RWPE1 (cell line): ENCODE data around the gene PCDHA1.
"Not testable (repeated sequence)": the region's sequence is repeated elsewhere in the genome, so short reads cannot be mapped to it uniquely, and the experiment has no call there.

Source experiments
- CTCF ChIA-PET: fragments of 350-600 bp; sonication (Branson Sonifier 250); formaldehyde crosslinking; extraction: SDS; loops from one replicate; lab custom pipeline; 2021; lab: Yijun Ruan, JAX
- POLR2A ChIA-PET: fragments of 400-600 bp; formaldehyde crosslinking; extraction: SDS; loops from one replicate; lab custom pipeline; 2020; ENCODE audit warnings: antibody characterized with exemption; ENCODE audit not compliant: low non-redundant PET; lab: Yijun Ruan, JAX
- DNase-seq: peaks from one replicate; pipeline ENCODE4 v3.0.0; 2012; ENCODE audit warnings: low spot score
- H3K27ac ChIP-seq: fragments of 450-650 bp; 2 replicates; pipeline ENCODE4 v1.5.1; 2017
- TF ChIP-seq, protein P1 (sequence below): fragments of 450-650 bp; conservative IDR thresholded peaks from 2 replicates; pipeline ENCODE4 v1.5.1; 2017; ENCODE audit warnings: low read depth, mild to moderate bottlenecking

The PCDHA1 gene

DNA sequence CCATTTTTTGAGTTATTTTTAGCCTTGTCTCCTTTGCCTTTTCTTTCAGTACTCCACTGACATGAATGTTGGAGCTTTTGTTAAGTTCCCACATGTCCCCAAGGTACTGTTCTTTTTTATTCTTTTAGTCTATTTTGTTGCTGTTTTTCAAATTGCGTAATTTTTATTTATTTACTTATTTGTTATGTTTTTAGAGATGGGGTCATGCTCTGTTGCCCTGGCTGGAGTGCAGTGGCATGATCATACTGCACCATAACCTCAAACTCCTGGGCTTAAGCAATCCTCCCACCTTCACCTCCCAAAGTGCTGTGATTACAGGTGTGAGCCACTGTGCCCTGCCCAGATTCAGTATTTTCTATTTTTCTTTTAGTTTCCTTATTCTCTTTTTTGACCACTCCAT, 5.4 kb upstream of the PCDHA1 start:
- DNase-seq: no peak
- ChIA-PET CTCF (interaction anchor here (0.6 kb wide), 2 partner anchors 15 to 413 kb away, joined by 3 read pairs; no protein-coding TSS in a partner anchor), POLR2A (no interaction called here)
- TF ChIP-seq, protein P1, sequence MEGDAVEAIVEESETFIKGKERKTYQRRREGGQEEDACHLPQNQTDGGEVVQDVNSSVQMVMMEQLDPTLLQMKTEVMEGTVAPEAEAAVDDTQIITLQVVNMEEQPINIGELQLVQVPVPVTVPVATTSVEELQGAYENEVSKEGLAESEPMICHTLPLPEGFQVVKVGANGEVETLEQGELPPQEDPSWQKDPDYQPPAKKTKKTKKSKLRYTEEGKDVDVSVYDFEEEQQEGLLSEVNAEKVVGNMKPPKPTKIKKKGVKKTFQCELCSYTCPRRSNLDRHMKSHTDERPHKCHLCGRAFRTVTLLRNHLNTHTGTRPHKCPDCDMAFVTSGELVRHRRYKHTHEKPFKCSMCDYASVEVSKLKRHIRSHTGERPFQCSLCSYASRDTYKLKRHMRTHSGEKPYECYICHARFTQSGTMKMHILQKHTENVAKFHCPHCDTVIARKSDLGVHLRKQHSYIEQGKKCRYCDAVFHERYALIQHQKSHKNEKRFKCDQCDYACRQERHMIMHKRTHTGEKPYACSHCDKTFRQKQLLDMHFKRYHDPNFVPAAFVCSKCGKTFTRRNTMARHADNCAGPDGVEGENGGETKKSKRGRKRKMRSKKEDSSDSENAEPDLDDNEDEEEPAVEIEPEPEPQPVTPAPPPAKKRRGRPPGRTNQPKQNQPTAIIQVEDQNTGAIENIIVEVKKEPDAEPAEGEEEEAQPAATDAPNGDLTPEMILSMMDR: no peak
- H3K27ac ChIP-seq: no peak overlapping the region

DNA sequence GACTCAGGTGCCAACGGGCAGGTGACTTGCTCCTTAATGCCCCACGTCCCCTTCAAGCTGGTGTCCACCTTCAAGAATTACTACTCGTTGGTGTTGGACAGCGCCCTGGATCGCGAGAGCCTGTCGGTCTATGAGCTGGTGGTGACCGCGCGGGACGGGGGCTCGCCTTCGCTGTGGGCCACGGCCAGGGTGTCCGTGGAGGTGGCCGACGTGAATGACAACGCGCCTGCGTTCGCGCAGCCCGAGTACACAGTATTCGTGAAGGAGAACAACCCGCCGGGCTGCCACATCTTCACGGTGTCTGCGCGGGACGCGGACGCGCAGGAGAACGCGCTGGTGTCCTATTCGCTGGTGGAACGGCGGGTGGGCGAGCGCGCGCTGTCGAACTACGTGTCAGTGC, 1.5 kb downstream of the PCDHA1 start:
- DNase-seq, POLR2A ChIA-PET, H3K27ac ChIP-seq: not testable (repeated sequence)
- CTCF ChIA-PET: interaction anchor here (0.6 kb wide), 1 partner anchor 29 kb away, joined by 3 read pairs; no protein-coding TSS in a partner anchor

DNA sequence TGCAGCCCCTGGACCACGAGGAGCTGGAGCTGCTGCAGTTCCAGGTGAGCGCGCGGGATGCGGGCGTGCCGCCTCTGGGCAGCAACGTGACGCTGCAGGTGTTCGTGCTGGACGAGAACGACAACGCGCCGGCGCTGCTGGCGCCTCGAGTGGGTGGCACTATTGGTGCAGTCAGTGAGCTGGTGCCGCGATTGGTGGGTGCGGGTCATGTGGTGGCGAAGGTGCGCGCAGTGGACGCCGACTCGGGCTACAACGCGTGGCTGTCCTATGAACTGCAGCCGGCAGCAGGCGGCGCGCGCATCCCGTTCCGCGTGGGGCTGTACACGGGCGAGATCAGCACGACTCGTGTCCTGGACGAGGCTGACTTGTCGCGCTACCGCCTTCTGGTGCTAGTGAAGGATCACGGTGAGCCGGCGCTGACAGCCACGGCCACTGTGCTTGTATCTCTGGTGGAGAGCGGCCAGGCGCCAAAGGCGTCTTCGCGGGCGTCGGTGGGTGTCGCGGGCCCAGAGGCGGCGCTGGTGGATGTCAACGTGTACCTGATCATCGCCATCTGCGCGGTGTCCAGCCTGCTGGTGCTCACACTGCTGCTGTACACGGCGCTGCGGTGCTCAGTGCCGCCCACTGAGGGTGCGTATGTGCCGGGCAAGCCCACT, 2.0 kb downstream of the PCDHA1 start:
- CTCF ChIA-PET, H3K27ac ChIP-seq, DNase-seq, POLR2A ChIA-PET: not testable (repeated sequence)

DNA sequence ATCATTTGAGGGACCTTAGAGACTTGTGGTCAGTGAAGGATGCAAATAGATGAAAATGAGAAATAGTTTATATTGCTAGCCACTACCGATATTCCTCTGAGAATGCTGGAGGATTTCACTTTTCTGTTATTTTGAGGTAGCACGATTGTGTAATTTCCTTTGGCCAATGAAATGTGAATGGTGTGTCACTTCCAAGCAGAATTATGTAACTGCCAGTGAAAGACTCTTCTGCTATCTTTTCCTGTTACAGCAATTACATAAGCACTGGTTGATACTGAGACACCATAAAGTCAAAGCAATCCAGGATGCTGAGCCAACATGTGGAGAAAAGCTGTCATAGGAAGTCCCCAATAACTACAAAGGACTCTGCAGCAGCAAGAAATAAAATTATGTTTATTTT, 5.1 kb downstream of the PCDHA1 start:
- POLR2A ChIA-PET: no interaction called here
- TF ChIP-seq, protein P1: no peak
- CTCF ChIA-PET: no interaction called here
- no peak overlapping the region for H3K27ac ChIP-seq
- DNase-seq: no peak

DNA sequence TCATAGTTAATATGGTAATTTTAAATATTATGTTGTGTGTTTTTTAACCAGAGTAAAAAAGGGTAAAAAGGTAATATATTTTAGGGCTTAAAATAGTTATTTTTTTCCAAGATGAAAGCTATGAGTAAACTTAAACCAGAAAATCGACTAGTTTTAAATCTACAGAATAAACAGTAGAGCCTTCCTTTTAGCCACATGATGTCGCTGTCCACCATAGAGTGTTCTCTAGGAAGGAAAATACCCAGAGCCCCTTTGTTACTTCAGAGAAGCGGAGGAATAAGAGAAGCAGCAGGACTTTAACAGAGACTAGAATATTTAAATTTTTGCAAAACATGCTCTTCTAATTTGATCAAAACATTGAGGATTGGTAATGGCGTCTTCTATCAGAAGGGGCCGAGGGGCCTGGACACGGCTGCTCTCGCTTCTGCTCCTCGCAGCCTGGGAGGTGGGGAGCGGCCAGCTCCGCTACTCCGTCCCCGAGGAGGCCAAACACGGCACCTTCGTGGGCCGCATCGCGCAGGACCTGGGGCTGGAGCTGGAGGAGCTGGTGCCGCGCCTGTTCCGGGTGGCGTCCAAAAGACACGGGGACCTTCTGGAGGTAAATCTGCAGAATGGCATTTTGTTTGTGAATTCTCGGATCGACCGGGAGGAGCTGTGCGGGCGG, 8.8 kb downstream of the PCDHA1 start, which contains the start of gene PCDHA2:
PCDHA2 (plus strand) TSS at position 258 of the 664 bp plus-strand sequence.
- TF ChIP-seq, protein P1: no peak
- no peak for DNase-seq
- POLR2A ChIA-PET: no interaction called here
- no peak within 1 kb of the TSS for H3K27ac ChIP-seq
- CTCF ChIA-PET: interaction anchor here (0.6 to 1.0 kb wide), 3 partner anchors 14 to 1244 kb away, joined by 3 to 4 read pairs (median 4); partner anchors contain the start of gene PCDHA8

DNA sequence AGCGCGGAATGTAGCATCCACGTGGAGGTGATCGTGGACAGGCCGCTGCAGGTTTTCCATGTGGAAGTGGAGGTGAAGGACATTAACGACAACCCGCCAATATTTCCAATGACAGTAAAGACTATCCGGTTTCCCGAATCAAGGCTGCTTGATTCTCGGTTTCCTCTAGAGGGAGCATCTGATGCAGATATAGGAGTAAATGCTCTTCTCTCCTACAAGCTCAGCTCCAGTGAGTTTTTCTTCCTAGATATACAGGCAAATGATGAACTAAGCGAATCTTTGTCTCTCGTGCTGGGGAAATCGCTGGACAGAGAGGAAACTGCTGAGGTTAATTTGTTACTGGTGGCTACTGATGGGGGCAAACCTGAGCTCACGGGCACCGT, 9.3 kb downstream of the PCDHA1 start:
- no peak overlapping the region for H3K27ac ChIP-seq
- POLR2A ChIA-PET: no interaction called here
- peak; percentile 17 for DNase-seq
- TF ChIP-seq, protein P1: no peak; the same call in 1 of the 2 replicates
- CTCF ChIA-PET: interaction anchor here (0.6 to 1.0 kb wide), 3 partner anchors 14 to 404 kb away, joined by 3 to 5 read pairs (median 4); partner anchors contain the start of genes PCDHA8 and PCDHB11

DNA sequence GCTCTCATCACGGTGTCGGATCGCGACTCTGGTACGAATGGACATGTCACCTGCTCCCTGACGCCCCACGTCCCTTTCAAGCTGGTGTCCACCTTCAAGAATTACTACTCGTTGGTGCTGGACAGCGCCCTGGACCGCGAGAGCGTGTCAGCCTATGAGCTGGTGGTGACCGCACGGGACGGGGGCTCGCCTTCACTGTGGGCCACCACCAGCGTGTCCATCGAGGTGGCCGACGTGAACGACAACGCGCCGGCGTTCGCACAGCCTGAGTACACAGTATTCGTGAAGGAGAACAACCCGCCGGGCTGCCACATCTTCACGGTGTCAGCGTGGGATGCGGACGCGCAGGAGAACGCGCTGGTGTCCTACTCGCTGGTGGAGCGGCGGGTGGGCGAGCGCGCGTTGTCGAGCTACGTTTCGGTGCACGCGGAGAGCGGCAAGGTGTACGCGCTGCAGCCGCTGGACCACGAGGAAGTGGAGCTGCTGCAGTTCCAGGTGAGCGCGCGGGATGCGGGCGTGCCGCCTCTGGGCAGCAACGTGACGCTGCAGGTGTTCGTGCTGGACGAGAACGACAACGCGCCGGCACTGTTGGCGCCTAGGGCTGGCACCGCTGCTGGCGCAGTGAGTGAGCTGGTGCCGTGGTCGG, 10.3 kb downstream of the PCDHA1 start:
- H3K27ac ChIP-seq, POLR2A ChIA-PET, DNase-seq, CTCF ChIA-PET: not testable (repeated sequence)
